NCI-H1417 (cell line): ENCODE measurements around the gene SLC35G6.

Experiments
- DNase-seq, 3 experiments: peaks; one replicate each; lab custom pipeline; 2025; lab: John Stamatoyannopoulos, UW

Gene SLC35G6

DNA sequence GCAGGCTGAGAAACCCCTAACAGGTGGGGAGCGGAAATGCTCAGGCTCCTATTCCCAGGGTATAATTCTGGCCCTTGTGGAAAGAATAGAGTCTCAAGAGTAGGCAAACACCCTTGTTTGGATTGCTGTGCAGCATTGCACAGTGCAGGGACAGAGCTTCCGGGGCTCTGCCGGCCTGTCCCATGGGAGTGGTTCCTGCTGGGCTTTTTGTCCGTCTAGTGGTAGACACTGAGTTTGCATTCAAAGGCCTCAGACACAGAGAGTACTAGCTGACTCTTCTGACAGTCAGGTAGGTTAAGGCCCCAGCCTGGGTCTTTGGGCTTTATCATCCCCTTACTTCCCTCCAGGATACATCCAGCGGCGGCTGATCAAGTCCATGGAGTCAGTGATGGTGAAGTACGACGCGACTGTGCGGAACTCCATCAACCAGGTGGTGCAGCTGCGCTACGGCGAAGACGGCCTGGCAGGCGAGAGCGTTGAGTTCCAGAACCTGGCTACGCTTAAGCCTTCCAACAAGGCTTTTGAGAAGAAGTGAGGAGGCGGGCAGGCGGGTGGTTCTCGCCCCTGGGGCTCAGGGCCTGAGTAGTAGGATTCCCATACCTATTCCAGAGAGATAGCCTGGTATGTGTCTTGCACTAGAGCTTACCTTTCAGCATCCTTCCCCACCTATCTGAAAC is 21.1 kb downstream of the SLC35G6 start:
- DNase-seq, result no peak

DNA sequence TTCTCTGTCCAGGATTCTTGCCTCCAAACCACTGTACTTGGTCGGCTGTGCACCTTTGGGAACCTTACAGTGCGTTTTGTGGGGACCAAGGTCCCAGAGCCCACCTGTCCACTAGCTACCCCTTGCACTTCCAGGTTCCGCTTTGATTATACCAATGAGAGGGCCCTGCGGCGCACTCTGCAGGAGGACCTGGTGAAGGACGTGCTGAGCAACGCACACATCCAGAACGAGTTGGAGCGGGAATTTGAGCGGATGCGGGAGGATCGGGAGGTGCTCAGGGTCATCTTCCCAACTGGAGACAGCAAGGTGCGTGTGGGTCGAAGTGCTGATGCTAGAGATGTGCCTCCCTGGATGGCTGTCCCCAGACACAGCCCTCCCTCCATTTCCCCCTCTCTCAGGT is 21.7 kb downstream of the SLC35G6 start:
- DNase-seq, result peak in 1 of 3 experiments; percentile 1

DNA sequence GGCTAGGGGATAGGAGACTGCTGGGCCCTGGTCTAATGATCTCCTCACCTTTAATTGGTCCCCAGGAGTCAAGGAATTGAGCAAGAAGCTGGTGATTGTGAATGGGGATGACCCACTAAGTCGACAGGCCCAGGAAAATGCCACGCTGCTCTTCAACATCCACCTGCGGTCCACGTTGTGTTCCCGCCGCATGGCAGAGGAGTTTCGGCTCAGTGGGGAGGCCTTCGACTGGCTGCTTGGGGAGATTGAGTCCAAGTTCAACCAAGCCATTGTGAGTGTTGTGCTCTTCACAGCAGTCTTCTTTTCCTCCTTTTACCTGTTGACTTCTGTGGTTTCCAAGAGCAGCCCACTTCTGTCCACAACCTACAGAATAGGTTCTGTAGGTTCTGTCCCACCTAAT is 22.3 kb downstream of the SLC35G6 start:
- DNase-seq, result no peak

DNA sequence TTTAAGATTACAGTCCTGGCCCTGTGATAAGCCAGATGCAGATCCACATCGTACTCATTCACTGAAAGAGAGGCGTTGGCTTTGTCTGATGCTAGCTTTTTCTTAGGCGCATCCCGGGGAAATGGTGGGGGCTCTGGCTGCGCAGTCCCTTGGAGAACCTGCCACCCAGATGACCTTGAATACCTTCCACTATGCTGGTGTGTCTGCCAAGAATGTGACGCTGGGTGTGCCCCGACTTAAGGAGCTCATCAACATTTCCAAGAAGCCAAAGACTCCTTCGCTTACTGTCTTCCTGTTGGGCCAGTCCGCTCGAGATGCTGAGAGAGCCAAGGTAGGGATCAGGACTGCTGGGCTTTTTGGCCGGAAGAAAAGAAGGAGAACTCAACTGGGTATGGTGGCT is 26.9 kb downstream of the SLC35G6 start:
- DNase-seq, result no peak

DNA sequence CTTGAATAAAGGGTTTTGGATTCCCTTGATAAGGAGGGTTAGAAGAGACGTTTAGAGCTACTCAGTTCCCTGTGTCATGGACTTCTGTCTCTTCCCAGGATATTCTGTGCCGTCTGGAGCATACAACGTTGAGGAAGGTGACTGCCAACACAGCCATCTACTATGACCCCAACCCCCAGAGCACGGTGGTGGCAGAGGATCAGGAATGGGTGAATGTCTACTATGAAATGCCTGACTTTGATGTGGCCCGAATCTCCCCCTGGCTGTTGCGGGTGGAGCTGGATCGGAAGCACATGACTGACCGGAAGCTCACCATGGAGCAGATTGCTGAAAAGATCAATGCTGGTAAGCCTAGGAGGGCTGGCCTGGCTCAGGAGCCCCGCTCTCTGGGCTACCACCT is 27.6 kb downstream of the SLC35G6 start:
- DNase-seq, result no peak

DNA sequence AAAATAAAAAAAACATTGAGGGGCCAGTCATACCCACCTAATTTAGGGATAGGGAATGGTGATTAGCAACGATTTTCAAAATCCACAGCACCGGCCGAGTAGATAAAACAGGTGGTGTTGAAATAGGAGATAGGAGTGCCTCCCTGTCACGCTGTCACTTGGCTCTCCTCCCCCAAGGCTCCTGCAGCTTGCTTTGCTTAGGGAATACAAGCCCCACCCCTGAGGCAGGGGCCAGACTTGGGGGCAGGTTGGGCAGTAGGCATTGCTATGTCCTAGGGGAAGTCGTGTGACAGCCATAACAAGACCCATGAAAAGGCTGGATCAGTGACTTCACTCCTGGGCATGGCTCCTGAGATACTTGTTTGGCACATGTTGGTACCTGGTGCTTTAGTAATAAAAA is 28.7 kb downstream of the SLC35G6 start:
- DNase-seq, result no peak

DNA sequence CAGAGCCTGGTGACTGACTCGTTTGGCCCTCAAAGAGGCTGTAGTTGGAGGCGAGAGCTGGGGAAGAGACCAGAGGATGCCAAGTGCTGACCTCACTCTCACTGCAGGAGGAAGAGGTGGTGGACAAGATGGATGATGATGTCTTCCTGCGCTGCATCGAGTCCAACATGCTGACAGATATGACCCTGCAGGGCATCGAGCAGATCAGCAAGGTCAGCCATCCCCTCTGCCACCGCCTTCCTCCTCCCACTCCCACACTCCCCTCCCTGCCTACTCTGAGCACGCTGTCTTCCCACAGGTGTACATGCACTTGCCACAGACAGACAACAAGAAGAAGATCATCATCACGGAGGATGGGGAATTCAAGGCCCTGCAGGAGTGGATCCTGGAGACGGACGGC is 29.9 kb downstream of the SLC35G6 start:
- DNase-seq, result no peak

DNA sequence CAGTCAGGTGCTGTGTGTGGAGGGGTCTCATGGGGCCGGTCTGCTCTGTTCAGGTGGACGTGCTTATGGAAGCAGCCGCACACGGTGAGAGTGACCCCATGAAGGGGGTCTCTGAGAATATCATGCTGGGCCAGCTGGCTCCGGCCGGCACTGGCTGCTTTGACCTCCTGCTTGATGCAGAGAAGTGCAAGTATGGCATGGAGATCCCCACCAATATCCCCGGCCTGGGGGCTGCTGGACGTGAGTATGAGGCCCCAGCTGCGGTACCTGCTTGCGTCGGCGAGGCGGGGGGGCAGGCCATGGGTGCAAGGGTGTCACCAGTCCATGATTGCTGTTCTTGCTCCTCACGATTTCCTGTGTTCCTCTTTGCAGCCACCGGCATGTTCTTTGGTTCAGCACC is 30.9 kb downstream of the SLC35G6 start:
- no peak for DNase-seq

DNA sequence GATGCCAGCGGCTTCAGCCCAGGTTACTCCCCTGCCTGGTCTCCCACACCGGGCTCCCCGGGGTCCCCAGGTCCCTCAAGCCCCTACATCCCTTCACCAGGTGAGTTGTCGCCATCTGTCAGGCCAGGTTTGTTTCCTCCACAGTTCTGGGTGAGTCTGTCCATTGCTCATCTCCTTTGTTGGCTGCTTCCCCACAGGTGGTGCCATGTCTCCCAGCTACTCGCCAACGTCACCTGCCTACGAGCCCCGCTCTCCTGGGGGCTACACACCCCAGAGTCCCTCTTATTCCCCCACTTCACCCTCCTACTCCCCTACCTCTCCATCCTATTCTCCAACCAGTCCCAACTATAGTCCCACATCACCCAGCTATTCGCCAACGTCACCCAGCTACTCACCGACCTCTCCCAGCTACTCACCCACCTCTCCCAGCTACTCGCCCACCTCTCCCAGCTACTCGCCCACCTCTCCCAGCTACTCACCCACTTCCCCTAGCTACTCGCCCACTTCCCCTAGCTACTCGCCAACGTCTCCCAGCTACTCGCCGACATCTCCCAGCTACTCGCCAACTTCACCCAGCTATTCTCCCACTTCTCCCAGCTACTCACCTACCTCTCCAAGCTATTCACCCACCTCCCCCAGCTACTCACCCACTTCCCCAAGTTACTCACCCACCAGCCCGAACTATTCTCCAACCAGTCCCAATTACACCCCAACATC is 31.7 kb downstream of the SLC35G6 start:
- no peak for DNase-seq

DNA sequence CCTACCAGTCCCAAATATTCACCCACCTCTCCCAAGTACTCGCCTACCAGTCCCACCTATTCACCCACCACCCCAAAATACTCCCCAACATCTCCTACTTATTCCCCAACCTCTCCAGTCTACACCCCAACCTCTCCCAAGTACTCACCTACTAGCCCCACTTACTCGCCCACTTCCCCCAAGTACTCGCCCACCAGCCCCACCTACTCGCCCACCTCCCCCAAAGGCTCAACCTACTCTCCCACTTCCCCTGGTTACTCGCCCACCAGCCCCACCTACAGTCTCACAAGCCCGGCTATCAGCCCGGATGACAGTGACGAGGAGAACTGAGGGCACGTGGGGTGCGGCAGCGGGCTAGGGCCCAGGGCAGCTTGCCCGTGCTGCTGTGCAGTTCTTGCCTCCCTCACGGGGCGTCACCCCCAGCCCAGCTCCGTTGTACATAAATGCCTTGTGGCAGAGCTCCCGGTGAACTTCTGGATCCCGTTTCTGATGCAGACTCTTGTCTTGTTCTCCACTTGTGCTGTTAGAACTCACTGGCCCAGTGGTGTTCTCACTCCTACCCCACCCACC is 32.7 kb downstream of the SLC35G6 start:
- no peak for DNase-seq

DNA sequence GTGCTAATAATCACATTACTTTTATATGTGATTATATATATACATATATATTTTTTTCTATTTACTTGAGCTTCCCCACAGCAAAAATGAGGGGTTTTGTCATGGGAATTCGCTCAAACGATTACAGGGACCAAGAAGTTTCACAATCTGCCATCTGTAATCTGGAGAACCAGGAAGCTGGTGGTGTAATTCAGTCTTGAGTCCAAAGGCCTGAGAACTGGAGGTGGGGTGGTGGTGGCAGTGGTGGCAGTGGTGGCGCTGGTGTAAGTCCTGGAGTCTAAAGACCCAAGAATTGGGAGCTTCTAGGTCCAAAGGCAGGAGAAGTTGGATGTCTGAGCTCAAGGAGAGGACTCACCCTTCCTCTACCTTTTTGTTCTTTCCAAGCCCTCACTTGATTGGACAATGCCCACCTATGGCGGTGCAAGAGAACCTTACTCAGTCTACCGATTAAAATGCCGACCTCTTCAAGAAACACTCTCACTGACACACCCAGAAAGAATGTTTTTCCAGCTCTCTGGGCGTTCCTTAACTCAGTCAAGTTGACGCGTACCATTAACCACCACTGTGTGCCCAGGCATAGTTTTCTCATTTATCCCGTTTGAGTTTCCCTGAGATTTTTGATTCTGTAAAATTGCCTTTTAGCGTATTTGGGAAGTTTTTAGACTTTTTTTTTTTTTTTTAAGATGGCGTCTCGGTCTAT is 34.8 kb downstream of the SLC35G6 start:
- no peak for DNase-seq

DNA sequence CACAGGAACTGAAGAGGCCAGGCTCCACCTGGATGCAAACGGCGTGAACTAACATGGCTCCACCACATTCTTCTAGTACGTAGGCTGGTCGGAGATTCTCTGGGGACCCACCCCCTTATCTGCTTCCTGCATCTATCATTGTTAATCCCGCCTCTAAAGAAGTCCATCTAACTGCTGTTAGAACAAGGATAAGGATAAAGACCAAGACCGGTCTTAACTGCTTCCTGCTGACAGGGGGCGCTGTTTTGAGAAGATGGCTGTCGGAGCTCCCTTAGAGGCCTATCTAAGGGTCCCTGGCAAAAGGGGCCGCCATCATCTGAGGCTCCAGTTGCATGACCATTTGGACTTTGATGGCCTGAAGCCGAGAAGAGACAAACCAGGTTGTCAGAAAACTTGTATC is 41.8 kb downstream of the SLC35G6 start:
- DNase-seq, result peak in 1 of 3 experiments; percentile 0

DNA sequence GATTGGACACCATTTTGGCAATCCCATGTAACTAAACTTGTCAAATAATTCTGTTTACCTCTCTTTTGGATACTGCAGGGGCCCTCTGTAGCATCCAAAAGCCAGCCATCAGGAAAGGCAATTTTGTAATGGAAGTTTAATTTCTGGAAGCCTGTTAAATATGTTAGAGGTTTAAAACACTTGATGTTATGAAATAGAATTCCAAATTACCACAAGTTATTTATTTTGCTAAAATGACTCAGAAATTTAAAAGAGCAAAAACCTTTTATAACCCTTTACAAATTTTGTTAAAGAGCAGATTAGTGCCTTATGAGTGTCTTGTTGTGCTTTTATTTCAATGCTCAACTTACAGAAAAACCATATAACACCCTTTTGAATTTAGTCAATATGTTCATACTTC is 47.6 kb downstream of the SLC35G6 start:
- DNase-seq, result no peak

DNA sequence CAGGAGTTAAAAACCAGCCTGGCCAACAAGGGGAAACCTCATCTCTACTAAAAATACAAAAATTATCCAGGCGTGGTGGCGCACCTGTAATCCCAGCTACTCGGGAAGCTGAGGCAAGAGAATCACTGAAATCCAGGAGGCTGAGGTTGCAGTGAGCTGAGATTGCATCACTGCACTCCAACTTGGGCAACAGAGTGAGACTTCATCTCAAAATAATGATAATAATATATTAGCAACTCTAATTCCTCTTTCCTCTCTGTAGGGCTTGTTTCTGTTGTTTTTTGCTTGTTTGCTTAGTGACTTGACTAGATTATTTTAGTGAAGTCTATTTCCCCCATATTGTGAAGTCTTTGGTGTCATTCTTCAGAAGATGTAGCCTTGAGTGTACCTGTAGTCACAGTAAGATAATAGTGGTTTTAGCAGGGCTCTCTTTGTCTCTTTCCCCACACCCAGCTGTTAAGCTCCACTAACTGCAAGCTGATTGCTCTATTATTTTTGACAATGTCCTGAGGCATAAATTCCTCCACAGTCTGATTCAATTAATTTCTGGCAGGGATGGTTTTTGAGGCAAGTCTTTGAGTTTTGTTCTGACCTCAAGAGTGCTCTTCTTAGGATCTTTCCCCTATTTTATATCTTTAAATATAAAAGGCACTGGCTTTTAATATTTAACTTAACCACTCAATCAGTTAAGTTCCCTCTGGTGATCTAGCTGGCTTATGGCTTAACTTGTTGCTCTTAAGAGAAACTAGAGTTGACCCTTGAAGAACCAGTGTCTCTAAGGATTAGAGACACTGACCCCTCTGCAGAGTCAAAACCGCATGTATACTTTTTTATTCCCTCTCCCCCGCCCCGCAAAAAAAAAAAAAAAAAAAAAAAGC is 49.0 kb downstream of the SLC35G6 start:
- DNase-seq, result no peak
